GM10266 (cell line): ENCODE data around the gene LIN52.
A peak's percentile ranks its signal among the peaks of the same experiment; 100 is the strongest.

Experiments
- DNase-seq: peaks from one replicate; pipeline ENCODE4 v3.0.0; 2012; ENCODE audit errors: extremely low spot score
- TF ChIP-seq, protein P1 (sequence below): IDR thresholded peaks from 2 replicates; pipeline ENCODE4 v1.5.1; 2012; ENCODE audit warnings: mild to moderate bottlenecking, low read depth; ENCODE audit not compliant: control insufficient read depth, insufficient read depth; ENCODE audit errors: missing control alignments

The LIN52 gene

DNA sequence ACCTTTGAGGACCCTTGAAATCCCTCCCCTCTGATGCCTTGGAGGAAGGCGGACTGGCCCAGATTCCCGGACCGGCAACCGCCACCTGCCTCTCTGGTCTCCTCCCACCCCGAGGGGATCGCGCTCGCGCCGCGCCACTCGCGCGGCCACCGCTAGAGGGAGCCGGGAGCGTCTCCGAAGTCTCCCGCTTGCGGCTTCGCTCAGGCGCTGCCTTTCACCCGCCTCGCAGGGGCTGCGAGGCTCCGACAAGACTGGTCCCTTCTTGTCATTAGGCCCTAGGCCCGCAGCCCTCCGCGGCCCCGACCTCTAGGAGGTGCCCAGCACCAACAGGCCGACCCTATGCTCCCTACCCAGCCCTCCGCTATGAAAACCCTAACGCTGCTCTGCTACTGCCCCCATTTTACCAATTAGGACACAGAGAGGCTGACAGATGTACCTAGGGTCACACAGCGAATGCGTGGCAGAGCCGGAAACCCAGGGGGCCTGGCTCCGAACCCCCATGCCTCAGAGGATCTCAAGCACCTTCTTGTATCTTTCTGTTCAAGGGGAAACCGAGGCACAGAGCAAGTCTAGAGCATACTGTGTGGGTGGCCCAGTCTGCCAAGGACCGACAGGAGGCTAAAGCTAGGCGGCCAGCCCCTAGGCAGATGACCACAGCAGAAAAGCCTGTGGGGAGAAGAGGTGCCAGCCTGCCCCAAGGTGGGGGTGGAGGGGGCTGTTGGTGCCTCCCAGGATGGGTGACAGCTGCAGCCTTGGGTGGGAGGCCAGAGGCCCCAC lies 133.1 kb downstream of the LIN52 start:
- TF ChIP-seq, protein P1, sequence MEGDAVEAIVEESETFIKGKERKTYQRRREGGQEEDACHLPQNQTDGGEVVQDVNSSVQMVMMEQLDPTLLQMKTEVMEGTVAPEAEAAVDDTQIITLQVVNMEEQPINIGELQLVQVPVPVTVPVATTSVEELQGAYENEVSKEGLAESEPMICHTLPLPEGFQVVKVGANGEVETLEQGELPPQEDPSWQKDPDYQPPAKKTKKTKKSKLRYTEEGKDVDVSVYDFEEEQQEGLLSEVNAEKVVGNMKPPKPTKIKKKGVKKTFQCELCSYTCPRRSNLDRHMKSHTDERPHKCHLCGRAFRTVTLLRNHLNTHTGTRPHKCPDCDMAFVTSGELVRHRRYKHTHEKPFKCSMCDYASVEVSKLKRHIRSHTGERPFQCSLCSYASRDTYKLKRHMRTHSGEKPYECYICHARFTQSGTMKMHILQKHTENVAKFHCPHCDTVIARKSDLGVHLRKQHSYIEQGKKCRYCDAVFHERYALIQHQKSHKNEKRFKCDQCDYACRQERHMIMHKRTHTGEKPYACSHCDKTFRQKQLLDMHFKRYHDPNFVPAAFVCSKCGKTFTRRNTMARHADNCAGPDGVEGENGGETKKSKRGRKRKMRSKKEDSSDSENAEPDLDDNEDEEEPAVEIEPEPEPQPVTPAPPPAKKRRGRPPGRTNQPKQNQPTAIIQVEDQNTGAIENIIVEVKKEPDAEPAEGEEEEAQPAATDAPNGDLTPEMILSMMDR = peak; percentile 91
- peak; percentile 84 for DNase-seq

DNA sequence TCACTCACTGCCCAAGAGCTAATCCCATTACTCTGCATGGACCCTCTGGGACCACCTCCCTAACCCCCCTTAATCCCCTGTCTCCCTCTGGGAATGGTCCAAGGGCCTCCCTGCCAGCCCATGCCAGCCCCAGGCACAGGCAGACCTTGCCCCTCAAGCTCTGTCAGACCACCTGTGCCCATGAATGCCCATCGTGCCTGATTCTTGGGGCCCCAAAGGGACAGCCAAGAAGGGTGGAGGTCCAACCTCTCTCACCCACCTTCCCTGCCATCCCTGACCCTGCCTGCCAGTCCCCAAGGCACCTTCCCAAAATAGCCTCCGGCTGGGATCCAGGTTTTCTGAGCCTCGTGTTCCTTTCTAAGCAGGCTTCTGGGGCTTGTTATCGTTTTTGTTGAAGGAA lies 133.7 kb downstream of the LIN52 start:
- DNase-seq = no peak
- TF ChIP-seq, protein P1 = no peak

DNA sequence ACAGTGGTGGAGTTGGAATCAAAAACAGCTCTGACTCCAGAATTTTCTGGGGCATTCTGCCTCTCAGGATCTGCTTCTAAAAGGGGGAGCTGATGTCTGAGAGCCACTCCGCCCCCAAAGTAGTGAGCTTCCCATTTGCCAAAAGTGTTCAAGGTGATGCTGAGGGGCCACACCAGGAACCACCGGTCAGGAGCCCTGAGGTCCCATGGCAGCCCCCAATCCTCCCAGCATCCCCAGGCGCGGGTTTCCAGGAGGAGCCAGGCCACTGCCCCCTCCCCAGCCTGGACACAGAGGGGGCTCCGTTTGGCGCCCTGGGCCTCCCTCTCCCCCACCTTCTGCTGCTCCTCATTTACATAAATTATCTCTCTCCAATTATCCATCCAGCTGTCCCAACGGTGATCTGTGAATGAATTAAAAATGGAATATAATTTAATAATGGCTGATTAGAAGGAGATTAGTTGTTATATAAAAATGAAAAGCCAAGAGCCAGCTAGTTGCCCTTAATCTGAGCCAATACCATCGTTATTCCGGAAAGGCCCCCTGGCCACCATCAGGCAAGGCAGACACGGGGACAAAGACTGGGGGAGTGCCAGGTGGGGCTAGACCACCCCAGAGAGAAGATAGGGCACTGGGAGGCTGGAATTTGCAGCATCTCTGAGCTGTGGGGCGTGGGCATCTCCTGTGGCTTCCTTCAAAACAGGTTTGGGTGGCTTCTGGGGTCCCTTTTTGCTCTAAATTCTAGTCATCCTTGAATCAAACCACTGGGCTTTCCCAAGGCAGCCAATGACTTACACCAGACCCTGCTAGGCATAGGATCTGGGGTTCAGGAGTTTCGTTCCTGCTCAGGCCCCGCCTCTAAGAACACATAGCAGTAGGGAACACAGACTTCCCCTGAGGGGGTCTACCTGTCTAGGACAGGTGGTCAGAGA lies 134.8 kb downstream of the LIN52 start:
- no peak for DNase-seq
- TF ChIP-seq, protein P1 = no peak

DNA sequence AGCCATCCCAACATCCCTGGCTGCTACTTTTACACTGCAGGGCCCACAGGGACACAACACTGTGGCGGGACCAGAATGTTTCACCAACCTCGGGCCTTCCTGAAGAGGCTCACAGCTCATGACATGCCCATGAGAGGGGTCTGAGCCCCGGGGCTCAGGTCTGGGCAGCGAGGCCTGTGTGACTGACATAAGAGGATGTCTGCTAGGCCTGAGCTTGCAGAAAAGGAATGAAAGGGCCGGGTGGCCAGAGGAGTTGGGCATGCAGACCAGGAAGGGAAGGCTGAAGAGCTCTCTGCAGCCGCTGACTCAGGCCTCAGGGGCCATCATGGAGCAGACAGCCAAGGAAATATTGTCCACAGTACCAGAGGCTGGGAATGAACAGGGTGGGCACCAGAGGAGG lies 136.2 kb downstream of the LIN52 start:
- DNase-seq = no peak
- TF ChIP-seq, protein P1 = no peak

DNA sequence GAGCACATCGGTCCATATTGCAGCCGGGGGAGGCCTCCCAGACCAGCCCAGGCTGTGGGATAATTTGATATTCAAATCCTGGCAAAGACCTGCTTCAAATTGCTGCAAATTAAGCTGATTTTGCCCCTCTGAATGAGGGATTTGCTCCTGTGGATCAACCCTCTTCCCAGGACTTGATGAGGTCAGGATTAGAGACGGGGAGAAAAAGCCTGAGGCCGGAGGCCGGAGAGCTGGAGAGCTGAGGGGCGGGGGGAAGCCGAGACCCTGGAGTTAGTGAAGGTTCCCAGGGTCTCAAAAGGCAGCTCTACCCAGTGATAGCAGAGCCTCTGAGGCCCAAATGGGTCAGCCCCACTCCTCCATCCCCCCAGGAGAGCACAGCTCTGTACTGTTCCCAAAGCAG lies 137.0 kb downstream of the LIN52 start:
- no peak for DNase-seq
- TF ChIP-seq, protein P1 = no peak

DNA sequence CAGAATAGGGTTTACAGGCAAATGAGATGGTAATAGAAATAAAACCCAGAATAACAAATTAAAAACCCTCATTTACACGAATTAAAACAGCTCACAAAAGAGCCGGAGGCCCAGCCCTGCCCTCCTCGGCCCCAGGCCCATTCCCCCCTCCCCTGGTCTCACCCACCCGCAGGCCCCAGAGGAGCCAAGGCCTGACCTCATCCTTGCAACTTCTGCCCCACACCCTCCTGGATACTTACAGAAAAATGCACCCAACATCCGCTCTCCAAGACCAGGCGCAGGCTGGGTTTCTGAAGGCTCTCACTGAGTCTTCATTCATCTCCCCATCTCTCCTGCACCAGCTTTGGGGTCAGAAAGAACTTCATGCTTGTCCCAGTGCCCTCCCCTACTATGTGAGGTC lies 138.3 kb downstream of the LIN52 start:
- no peak for DNase-seq
- TF ChIP-seq, protein P1 = no peak
